DMS79 treated with DMSO at 0.1 percent for 48 hours (cell line): ENCODE results near the gene USF2.

Experiments
- DNase-seq: peaks from one replicate; lab custom pipeline; 2025; lab: John Stamatoyannopoulos, UW

The USF2 gene

GRCh38 chr19:35265126-35265899 lies 3.4 kb upstream of the USF2 start:
- DNase-seq = no peak

- no peak for DNase-seq
These were observed 2.8 kb upstream of the USF2 start for GRCh38 chr19:35265900-35266519.

GRCh38 chr19:35266520-35267352 lies 2.0 kb upstream of the USF2 start:
- no peak for DNase-seq

GRCh38 chr19:35267353-35267817 lies 1.4 kb upstream of the USF2 start:
- DNase-seq = peak; percentile 62

- peak; percentile 62 for DNase-seq
These were observed 785 bp upstream of the USF2 start for GRCh38 chr19:35267818-35268535.

GRCh38 chr19:35269438-35270117 lies 816 bp downstream of the USF2 start:
- DNase-seq = peak; percentile 74

GRCh38 chr19:35270381-35270811 lies 1.6 kb downstream of the USF2 start:
- no peak for DNase-seq

- no peak for DNase-seq
These were observed 2.8 kb downstream of the USF2 start for GRCh38 chr19:35271546-35271945.

- no peak for DNase-seq
These were observed 3.5 kb downstream of the USF2 start for GRCh38 chr19:35272122-35272719.

- no peak for DNase-seq
These were observed 4.3 kb downstream of the USF2 start for GRCh38 chr19:35272954-35273649.

- DNase-seq = no peak
These were observed 5.0 kb downstream of the USF2 start for GRCh38 chr19:35273686-35274259.

GRCh38 chr19:35274323-35274722 lies 5.6 kb downstream of the USF2 start:
- DNase-seq = no peak

GRCh38 chr19:35276706-35277281 lies 8.0 kb downstream of the USF2 start:
- DNase-seq = no peak

- no peak for DNase-seq
These were observed 10.0 kb downstream of the USF2 start for GRCh38 chr19:35278578-35279284.

- DNase-seq = no peak
These were observed 10.6 kb downstream of the USF2 start for GRCh38 chr19:35279374-35279773.

GRCh38 chr19:35279985-35280821 lies 11.4 kb downstream of the USF2 start:
- DNase-seq = peak; percentile 75

GRCh38 chr19:35281303-35281702 lies 12.5 kb downstream of the USF2 start:
- no peak for DNase-seq
